H1 (cell line): ENCODE data around the gene TBC1D22A. TPM values are rescaled to one million over a fixed set of nuclear protein-coding genes. Genes with fewer than 3 reads are reported as not detected.
A peak's percentile ranks its signal among the peaks of the same experiment; 100 is the strongest.

Experiments
- CTCF ChIA-PET: fragments of 300-600 bp; sonication (Branson Sonifier 250); formaldehyde crosslinking; loops from one replicate; lab custom pipeline; 2021; ENCODE audit not compliant: partially characterized antibody; lab: Charles Lee
- POLR2A ChIA-PET: fragments of 300-600 bp; sonication (Branson Sonifier 250); formaldehyde crosslinking; loops from one replicate; lab custom pipeline; 2021; ENCODE audit warnings: inconsistent platforms; ENCODE audit not compliant: partially characterized antibody; lab: Charles Lee
- DNase-seq, 2 experiments: peaks; one replicate each; pipeline versions ENCODE4 v3.0.0 to v3.0.0-alpha.2; 2010 to 2022; ENCODE audit warnings: low spot score in 2 of 2, low read depth in 1 of 2, mixed read lengths in 1 of 2
- FAIRE-seq: peaks from 2 replicates; lab custom pipeline; 2011; peaks lifted over from hg19 to GRCh38; lab: Jason Lieb, UNC
- H2AFZ ChIP-seq: 2 replicates; pipeline ENCODE4 v1.8.1; 2012; ENCODE audit warnings: low read length, inconsistent platforms
- H2AK5ac ChIP-seq: 2 replicates; pipeline ENCODE4 v1.6.1; 2013; ENCODE audit warnings: low read depth, low read length
- H2BK120ac ChIP-seq: replicated peaks from 2 replicates; pipeline ENCODE3; 2013; ENCODE audit warnings: low read depth, low read length, inconsistent platforms
- H2BK12ac ChIP-seq: 2 replicates; pipeline ENCODE4 v1.6.1; 2013; ENCODE audit warnings: low read depth, low read length
- H2BK15ac ChIP-seq: 2 replicates; pipeline ENCODE4 v1.6.1; 2013; ENCODE audit warnings: low read length
- H2BK20ac ChIP-seq: 2 replicates; pipeline ENCODE4 v1.6.1; 2013; ENCODE audit warnings: low read length
- H2BK5ac ChIP-seq: 2 replicates; pipeline ENCODE4 v1.6.1; 2013; ENCODE audit warnings: low read depth, low read length
- H3K14ac ChIP-seq: 2 replicates; pipeline ENCODE4 v1.6.1; 2013; ENCODE audit warnings: inconsistent platforms; ENCODE audit not compliant: insufficient read length
- H3K18ac ChIP-seq: 2 replicates; pipeline ENCODE4 v1.6.1; 2013; ENCODE audit warnings: low read length; ENCODE audit errors: extremely low read depth
- H3K23ac ChIP-seq: 2 replicates; pipeline ENCODE4 v1.6.1; 2013; ENCODE audit warnings: inconsistent platforms; ENCODE audit not compliant: insufficient read length
- H3K23me2 ChIP-seq: 2 replicates; pipeline ENCODE4 v1.6.1; 2013; ENCODE audit warnings: low read depth, low read length
- H3K27ac ChIP-seq: 2 replicates; pipeline ENCODE4 v1.6.1; 2011; ENCODE audit warnings: low read depth, low read length, inconsistent platforms
- H3K27me3 ChIP-seq, 4 experiments: replicated peaks in 1 of 4; 1 replicate in 1 of 4; 2 replicates in 3 of 4; pipeline versions ENCODE4 v1.6.1 to v1.8.1; 2011 to 2013; ENCODE audit warnings: low read length in 3 of 4, mild to moderate bottlenecking in 3 of 4, inconsistent platforms in 2 of 4, mixed read lengths in 2 of 4, moderate library complexity in 1 of 4; ENCODE audit not compliant: control insufficient read depth in 3 of 4, insufficient read depth in 3 of 4; ENCODE audit errors: extremely low read depth in 1 of 4
- H3K36me3 ChIP-seq, 4 experiments: 2 replicates each; pipeline versions ENCODE4 v1.6.1 to v1.8.1; 2011 to 2013; ENCODE audit warnings: mild to moderate bottlenecking in 4 of 4, low read length in 3 of 4, moderate library complexity in 2 of 4, control low read depth in 1 of 4, inconsistent platforms in 1 of 4; ENCODE audit not compliant: insufficient read depth in 4 of 4, control insufficient read depth in 2 of 4
- H3K4ac ChIP-seq: replicated peaks from 2 replicates; pipeline ENCODE3; 2013; ENCODE audit warnings: low read length, low read depth, mixed read lengths, inconsistent platforms; ENCODE audit not compliant: insufficient read length
- H3K4me1 ChIP-seq, 4 experiments: replicated peaks in 1 of 4; 1 replicate in 1 of 4; 2 replicates in 3 of 4; pipeline versions ENCODE4 v1.6.1 to v1.8.1; 2011 to 2013; ENCODE audit warnings: low read length in 3 of 4, inconsistent platforms in 2 of 4, mixed read lengths in 1 of 4; ENCODE audit not compliant: insufficient read depth in 4 of 4, control insufficient read depth in 3 of 4
- H3K4me2 ChIP-seq, 2 experiments: 2 replicates each; pipeline versions ENCODE4 v1.6.1 to v1.8.1; 2011 to 2013; ENCODE audit warnings: low read depth in 2 of 2, low read length in 2 of 2, control low read depth in 1 of 2, inconsistent platforms in 1 of 2, mild to moderate bottlenecking in 1 of 2; ENCODE audit not compliant: insufficient read depth in 1 of 2
- H3K4me3 ChIP-seq, 4 experiments: fragments of 200-600, 300-600 bp in 1 of 4; sonication (generic), shearing (Covaris generic), sonication (Bioruptor Twin) in 1 of 4; 2 replicates each; pipeline versions ENCODE4 v1.5.1 to v1.8.1; 2011 to 2016; ENCODE audit warnings: low read length in 4 of 4, low read depth in 3 of 4, control low read depth in 2 of 4, inconsistent platforms in 2 of 4, mild to moderate bottlenecking in 2 of 4, mixed read lengths in 1 of 4, moderate library complexity in 1 of 4; ENCODE audit not compliant: insufficient read depth in 2 of 4; ENCODE audit errors: extremely low read depth in 1 of 4
- H3K56ac ChIP-seq: replicated peaks from 2 replicates; pipeline ENCODE3; 2013; ENCODE audit warnings: low read depth, mild to moderate bottlenecking, mixed read lengths, low read length, inconsistent platforms; ENCODE audit not compliant: insufficient read length
- H3K79me1 ChIP-seq: 2 replicates; pipeline ENCODE4 v1.6.1; 2013; ENCODE audit warnings: low read depth, low read length, control low read depth
- H3K79me2 ChIP-seq, 2 experiments: 2 replicates each; pipeline versions ENCODE4 v1.6.1 to v1.8.1; 2012 to 2013; ENCODE audit warnings: low read length in 2 of 2, mild to moderate bottlenecking in 2 of 2, inconsistent platforms in 1 of 2; ENCODE audit not compliant: insufficient read depth in 2 of 2, control insufficient read depth in 1 of 2
- H3K9ac ChIP-seq, 4 experiments: replicated peaks in 1 of 4; 1 replicate in 1 of 4; 2 replicates in 3 of 4; pipeline versions ENCODE4 v1.6.1 to v1.8.1; 2011 to 2013; ENCODE audit warnings: low read depth in 3 of 4, low read length in 3 of 4, control low read depth in 2 of 4, mild to moderate bottlenecking in 2 of 4, moderate library complexity in 2 of 4, inconsistent platforms in 1 of 4; ENCODE audit errors: extremely low read depth in 1 of 4
- H3K9me3 ChIP-seq, 2 experiments: 2 replicates each; pipeline versions ENCODE4 v1.6.1 to v1.8.1; 2012 to 2013; ENCODE audit warnings: mild to moderate bottlenecking in 2 of 2, moderate library complexity in 2 of 2, control low read depth in 1 of 2, inconsistent platforms in 1 of 2, low read depth in 1 of 2, low read length in 1 of 2, mixed read lengths in 1 of 2; ENCODE audit not compliant: insufficient read depth in 2 of 2
- H4K20me1 ChIP-seq, 2 experiments: replicated peaks in 1 of 2; 2 replicates each; pipeline versions ENCODE3 to v1.8.1; 2011 to 2013; ENCODE audit warnings: inconsistent platforms in 2 of 2, low read length in 2 of 2, mild to moderate bottlenecking in 1 of 2; ENCODE audit not compliant: insufficient read depth in 2 of 2, control insufficient read depth in 1 of 2
- H4K5ac ChIP-seq: 2 replicates; pipeline ENCODE4 v1.6.1; 2013; ENCODE audit warnings: low read length, low read depth, mixed read lengths, inconsistent platforms; ENCODE audit not compliant: insufficient read length
- H4K8ac ChIP-seq: 2 replicates; pipeline ENCODE4 v1.8.0; 2013; ENCODE audit warnings: mild to moderate bottlenecking, moderate library complexity, low read length, inconsistent platforms; ENCODE audit not compliant: insufficient read depth; ENCODE audit errors: extremely low read depth
- H4K91ac ChIP-seq: replicated peaks from 2 replicates; pipeline ENCODE3; 2013; ENCODE audit warnings: low read length, mixed read lengths, inconsistent platforms; ENCODE audit not compliant: insufficient read length
- CBX5 ChIP-seq: fragments of 300-800, 300-1000 bp; sonication (generic); IDR thresholded peaks from 2 replicates; pipeline ENCODE4 v1.7.1; 2016; ENCODE audit warnings: antibody characterized with exemption, low read length, low read depth
- CEBPB ChIP-seq: IDR thresholded peaks from 2 replicates; pipeline ENCODE4 v1.6.1; 2012; ENCODE audit warnings: low read depth, low read length
- CHD2 ChIP-seq: IDR thresholded peaks from 2 replicates; pipeline ENCODE4 v1.6.1; 2012; ENCODE audit warnings: low read length, improper control_type of control experiment
- SP4 ChIP-seq: IDR thresholded peaks from 2 replicates; pipeline ENCODE4 v1.6.1; 2012; ENCODE audit warnings: low read length, inconsistent platforms
- WGBS, 2 experiments: shearing (Covaris generic) in 1 of 2; methylation state at CpG; one replicate each; pipeline versions ENCODE4 v1.1.6 to v1.1.7; 2013 to 2015; ENCODE audit warnings: low lambda C conversion rate in 2 of 2, mixed read lengths in 2 of 2, inconsistent platforms in 1 of 2, low coverage in 1 of 2, missing lambda C conversion rate in 1 of 2; ENCODE audit not compliant: insufficient replicate concordance in 2 of 2, insufficient coverage in 1 of 2, insufficient read length in 1 of 2; ENCODE audit errors: extremely low coverage in 1 of 2, missing lambda C conversion rate in 1 of 2; 5-methylcytosine and 5-hydroxymethylcytosine counted together
- polyA plus RNA-seq, 7 experiments: library from polyadenylated mRNA; depleted of rRNA in 3 of 7; stranded (reverse) in 5 of 7; unstranded in 2 of 7; fragments of >200 nt in 5 of 7; fragments of 200-250 nt in 2 of 7; gene quantifications; 1 replicate in 5 of 7; 2 replicates in 1 of 7; 4 replicates in 1 of 7; pipeline versions ENCODE4 v1.2.1 to v1.2.3, GENCODE V29; 2011 to 2013; ENCODE audit warnings: missing spikeins in 2 of 7, mixed read lengths in 2 of 7
- total RNA-seq: library from RNA; stranded (reverse); fragmentation: NEBNext Ultra II Directional; extraction: Animal tissue kit (Norgen Biotek cat#: 25700); gene quantifications from 2 replicates; pipeline ENCODE4 v1.2.1, GENCODE V29; 2021

Gene TBC1D22A
- total and polyA plus RNA-seq, 2 of the 8 experiments (the other 6 are each of a cell fraction or from before 2014, with no cell fraction given): 11.9 to 18.4 TPM

DNA sequence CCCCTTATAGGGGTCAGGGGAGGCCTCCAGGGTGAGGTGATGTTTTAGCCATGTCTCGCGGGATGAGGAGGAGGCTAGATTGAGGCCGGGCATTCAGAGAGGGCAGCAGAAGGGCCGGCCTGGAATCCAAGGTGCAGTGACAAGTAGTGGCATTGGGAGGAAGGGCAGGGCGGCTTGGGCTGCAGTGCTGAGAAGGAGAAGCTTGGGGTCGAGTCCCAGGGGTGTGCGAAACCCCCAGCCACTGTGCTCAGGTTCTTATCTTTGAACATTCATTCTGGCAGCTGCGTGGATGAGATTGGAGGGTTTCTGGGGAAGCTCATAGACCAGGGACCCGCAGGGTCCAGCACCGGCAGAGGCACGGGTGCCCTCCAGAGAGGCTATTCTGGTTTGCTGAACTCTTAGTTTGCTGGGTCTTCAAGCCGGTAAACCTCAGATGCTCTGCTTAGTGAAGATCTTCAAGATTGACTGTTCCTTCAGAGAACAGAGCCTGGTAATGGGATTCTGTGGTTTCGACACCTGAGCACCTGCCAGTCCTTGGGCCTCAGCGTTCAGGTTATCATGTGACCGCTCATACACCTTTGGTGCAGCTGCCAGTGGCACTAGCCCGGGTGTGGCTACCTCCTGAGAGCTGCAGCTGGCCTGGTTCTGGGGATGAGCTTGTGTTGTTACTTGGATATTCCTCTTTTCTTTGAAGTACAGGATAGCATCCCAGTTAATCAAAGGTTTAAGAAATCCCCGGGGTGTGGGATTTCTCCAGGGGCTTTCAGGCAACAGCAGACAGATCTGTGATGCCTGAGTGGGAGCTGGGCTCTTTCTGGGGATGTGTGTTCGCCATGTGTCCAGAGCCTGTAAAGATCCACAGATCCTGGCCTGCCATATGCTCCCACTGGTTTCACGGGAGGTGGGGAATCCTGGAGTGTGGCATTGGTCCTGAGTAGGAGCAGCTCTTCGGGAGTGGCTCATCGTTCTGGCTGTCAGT is 152.8 kb downstream of the TBC1D22A start:
- POLR2A ChIA-PET: no interaction called here
- no peak overlapping the region for H4K8ac ChIP-seq
- no peak overlapping the region for H2BK20ac ChIP-seq
- no peak overlapping the region for H3K27ac ChIP-seq
- H2AFZ ChIP-seq: no peak overlapping the region
- H3K18ac ChIP-seq: no peak overlapping the region
- H2BK120ac ChIP-seq: no peak overlapping the region
- H3K79me1 ChIP-seq: peaks cover 5% of the 10 kb centered on the region
- H3K79me2 ChIP-seq: no peaks in the 10 kb centered on the region
- H3K36me3 ChIP-seq: peaks cover 0 to 4% (median 2%) of the 10 kb centered on the region in 4 experiments; a peak in 3 of 8 replicates
- H2BK12ac ChIP-seq: no peak overlapping the region
- no peaks in the 10 kb centered on the region; a peak in 1 of 7 replicates for H3K4me1 ChIP-seq
- no peak overlapping the region for H3K56ac ChIP-seq
- H3K9me3 ChIP-seq: no peaks in the 10 kb centered on the region
- H2AK5ac ChIP-seq: no peak overlapping the region
- no peak overlapping the region for H3K4ac ChIP-seq
- H3K4me2 ChIP-seq: no peak overlapping the region
- no peak overlapping the region for H3K14ac ChIP-seq
- H2BK5ac ChIP-seq: no peak overlapping the region
- DNase-seq (peak in 1 of 2 experiments; percentile 32), FAIRE-seq (no peak)
- H4K20me1 ChIP-seq: peaks cover 0 to 3% of the 10 kb centered on the region in 2 experiments
- H2BK15ac ChIP-seq: no peak overlapping the region
- no peak overlapping the region for H4K91ac ChIP-seq
- CTCF ChIA-PET: interaction anchor here (0.8 to 1.8 kb wide), 3 partner anchors 9 to 246 kb away, joined by 3 to 7 read pairs (median 3); no protein-coding TSS in a partner anchor
- no peak overlapping the region for H3K9ac ChIP-seq
- H3K23me2 ChIP-seq: no peaks in the 10 kb centered on the region
- H4K5ac ChIP-seq: no peak overlapping the region
- no peak overlapping the region for H3K4me3 ChIP-seq
- 89% methylated on average over 21 of the region's 21 CpGs; no CpG with 5 or more reads in 1 of the 2 experiments for WGBS, 2 experiments
- no peak overlapping the region for H3K23ac ChIP-seq
- H3K27me3 ChIP-seq: no peaks in the 10 kb centered on the region
- TF ChIP-seq SP4 (no peak), CBX5 (no peak), CHD2 (no peak), CEBPB (no peak)
